ENCODE measurements around the gene PPP1R14C. TPM values are rescaled to one million over a fixed set of nuclear protein-coding genes. Genes with fewer than 3 reads are reported as not detected.
"Not testable (repeated sequence)": the region's sequence is repeated elsewhere in the genome, so short reads cannot be mapped to it uniquely, and the experiment has no call there.

The PPP1R14C gene
- total RNA-seq, 2 experiments from 2014 or later = not detected

GRCh38 chr6:150233843-150234269 is 91.0 kb downstream of the PPP1R14C start:
- POLR2A ChIA-PET = no interaction called here
- peaks cover 8% of the 10 kb centered on the region for H3K4me1 Mint-ChIP-seq
- ATAC-seq (ENCODE audit: low read depth) (no peak), DNase-seq (no peak)
- peaks cover 2% of the 10 kb centered on the region for H3K27me3 Mint-ChIP-seq
- peaks cover 5% of the 10 kb centered on the region for H3K36me3 Mint-ChIP-seq
- no peak overlapping the region for H3K4me3 Mint-ChIP-seq
- H3K9me3 Mint-ChIP-seq = peaks cover 15% of the 10 kb centered on the region
- no peak overlapping the region for H3K27ac Mint-ChIP-seq

DNA sequence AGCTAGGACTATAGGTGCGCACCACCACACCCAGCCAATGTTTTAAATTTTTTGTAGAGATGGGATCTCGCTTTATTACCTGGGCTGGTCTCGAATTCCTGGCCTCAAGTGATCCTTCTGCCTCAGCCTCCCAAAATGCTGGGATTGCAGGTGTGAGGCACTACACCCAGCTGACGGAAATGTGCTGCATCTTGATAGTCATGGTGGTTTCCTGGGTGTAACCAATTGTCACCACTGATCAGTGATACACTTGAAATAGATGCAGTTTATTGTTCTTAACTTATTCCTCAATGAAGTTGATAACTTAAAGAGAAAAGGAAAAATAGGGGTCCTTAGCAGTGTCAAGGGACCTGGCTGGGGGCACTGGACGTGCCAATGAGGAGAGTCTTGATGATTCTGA is 92.4 kb downstream of the PPP1R14C start:
- POLR2A ChIA-PET = interaction anchor here (0.7 kb wide), 1 partner anchor 832 kb away, joined by 6 read pairs; no protein-coding TSS in a partner anchor
- H3K27ac Mint-ChIP-seq = no peak overlapping the region
- no peak overlapping the region for H3K4me3 Mint-ChIP-seq
- peaks cover 5% of the 10 kb centered on the region for H3K36me3 Mint-ChIP-seq
- H3K9me3 Mint-ChIP-seq = peaks cover 17% of the 10 kb centered on the region
- ATAC-seq (ENCODE audit: low read depth) (no peak), DNase-seq (no peak)
- peaks cover 2% of the 10 kb centered on the region for H3K27me3 Mint-ChIP-seq
- H3K4me1 Mint-ChIP-seq = peaks cover 8% of the 10 kb centered on the region

DNA sequence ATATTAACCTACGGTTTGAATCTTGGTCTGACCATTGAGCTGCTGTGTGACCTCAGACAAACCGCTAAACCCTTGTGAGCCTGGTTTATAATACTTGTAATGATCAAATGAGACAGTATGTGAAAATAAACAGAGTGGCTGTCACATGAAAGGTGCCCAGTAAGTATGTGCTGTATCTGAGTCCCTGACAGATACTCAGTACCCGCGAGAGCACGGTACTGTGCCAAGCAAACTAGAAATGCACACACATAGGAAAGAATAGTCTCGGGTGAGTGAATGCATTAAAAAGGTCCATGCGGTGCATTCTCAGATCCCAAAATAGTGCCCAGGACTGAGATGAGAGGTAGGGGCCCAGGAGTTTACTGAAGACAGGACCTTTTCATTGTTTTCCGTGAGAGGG is 93.3 kb downstream of the PPP1R14C start:
- Mint-ChIP-seq H3K9me3 (peaks cover 17% of the 10 kb centered on the region), H3K27ac (no peak overlapping the region), H3K36me3 (peaks cover 5% of the 10 kb centered on the region), H3K4me1 (peaks cover 8% of the 10 kb centered on the region), H3K4me3 (no peak overlapping the region), H3K27me3 (peaks cover 2% of the 10 kb centered on the region)
- no peak for ATAC-seq (ENCODE audit: low read depth)
- no peak for DNase-seq
- POLR2A ChIA-PET = no interaction called here

DNA sequence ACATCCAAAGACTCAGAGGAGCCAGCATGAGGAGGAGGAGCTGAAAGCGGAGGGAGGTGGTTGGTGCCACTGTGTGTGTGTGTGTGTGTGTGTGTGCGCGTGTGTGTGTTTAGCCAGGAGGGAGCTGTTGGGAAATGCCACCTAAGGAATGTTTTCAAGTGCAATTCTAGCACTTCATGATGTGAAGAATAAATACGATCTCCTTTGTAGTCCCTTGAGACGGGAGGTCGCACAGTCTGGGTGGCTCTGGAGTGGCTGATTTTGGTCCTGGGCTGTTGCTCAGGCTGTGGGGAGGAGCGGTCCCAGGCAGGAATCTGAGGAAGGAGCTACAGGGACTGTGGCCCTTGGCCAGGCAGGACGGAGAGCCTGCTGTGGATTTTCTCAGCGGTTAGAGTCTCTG is 93.7 kb downstream of the PPP1R14C start:
- no peaks in the 10 kb centered on the region for H3K27me3 Mint-ChIP-seq
- H3K9me3 Mint-ChIP-seq = peaks cover 17% of the 10 kb centered on the region
- DNase-seq (no peak), ATAC-seq (ENCODE audit: low read depth) (no peak)
- peaks cover 5% of the 10 kb centered on the region for H3K36me3 Mint-ChIP-seq
- no peak overlapping the region for H3K4me3 Mint-ChIP-seq
- POLR2A ChIA-PET = no interaction called here
- H3K4me1 Mint-ChIP-seq = peaks cover 8% of the 10 kb centered on the region
- H3K27ac Mint-ChIP-seq = no peak overlapping the region

DNA sequence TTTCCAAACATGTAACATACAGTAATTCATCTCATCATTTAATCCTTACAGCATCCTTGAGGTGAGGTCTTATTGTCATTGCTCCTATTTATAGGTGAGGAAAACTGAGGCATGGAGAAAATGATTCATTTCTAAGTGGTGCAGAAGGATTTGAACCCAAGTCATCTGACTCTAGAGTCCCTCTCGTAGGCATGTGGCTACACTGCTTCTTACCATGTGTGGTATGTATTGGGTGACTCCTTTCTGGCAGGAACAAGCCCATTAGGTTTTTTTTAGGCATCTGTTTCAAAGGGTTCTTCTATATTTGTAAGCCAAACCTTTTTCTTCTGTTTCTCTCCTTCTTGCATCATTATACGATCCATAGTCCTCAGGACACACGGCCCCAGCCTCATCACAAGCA is 94.8 kb downstream of the PPP1R14C start:
- no peak overlapping the region for H3K27ac Mint-ChIP-seq
- H3K36me3 Mint-ChIP-seq = peaks cover 4% of the 10 kb centered on the region
- POLR2A ChIA-PET = no interaction called here
- ATAC-seq (ENCODE audit: low read depth) (no peak), DNase-seq (no peak)
- H3K4me3 Mint-ChIP-seq = no peak overlapping the region
- H3K4me1 Mint-ChIP-seq = peaks cover 6% of the 10 kb centered on the region
- peaks cover 13% of the 10 kb centered on the region for H3K9me3 Mint-ChIP-seq
- H3K27me3 Mint-ChIP-seq = no peaks in the 10 kb centered on the region

GRCh38 chr6:150238336-150238741 is 95.5 kb downstream of the PPP1R14C start:
- Mint-ChIP-seq H3K36me3 (no peaks in the 10 kb centered on the region), H3K27me3 (no peaks in the 10 kb centered on the region), H3K4me1 (peaks cover 5% of the 10 kb centered on the region), H3K27ac (no peak overlapping the region), H3K9me3 (peaks cover 8% of the 10 kb centered on the region), H3K4me3 (no peak overlapping the region)
- no peak for DNase-seq
- POLR2A ChIA-PET = no interaction called here
- ATAC-seq (ENCODE audit: low read depth) = no peak

GRCh38 chr6:150238846-150239407 is 96.1 kb downstream of the PPP1R14C start:
- Mint-ChIP-seq H3K9me3 (peaks cover 8% of the 10 kb centered on the region), H3K27me3 (no peaks in the 10 kb centered on the region), H3K4me1 (peaks cover 5% of the 10 kb centered on the region), H3K36me3 (no peaks in the 10 kb centered on the region), H3K27ac (no peak overlapping the region), H3K4me3 (no peak overlapping the region)
- ATAC-seq (ENCODE audit: low read depth) = no peak
- POLR2A ChIA-PET = no interaction called here
- DNase-seq = no peak

DNA sequence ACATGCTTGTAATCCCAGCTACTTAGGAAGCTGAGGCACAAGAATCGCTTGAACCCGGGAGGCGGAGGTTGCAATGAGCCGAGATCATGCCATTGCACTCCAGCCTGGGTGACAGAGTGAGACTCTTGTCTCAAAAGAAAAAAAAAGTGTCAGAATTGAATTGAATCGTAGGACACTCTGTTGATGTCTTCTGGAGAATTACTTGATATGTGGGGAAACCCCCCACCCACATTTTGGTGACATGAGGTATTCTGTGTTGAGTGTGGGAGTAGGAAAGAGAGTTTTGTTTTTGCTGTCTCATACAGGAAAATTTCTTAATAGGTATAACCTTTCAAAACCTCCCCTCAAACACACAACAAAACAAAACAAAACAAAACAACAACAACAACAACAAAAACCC is 98.9 kb downstream of the PPP1R14C start:
- H3K4me3 Mint-ChIP-seq; ATAC-seq (ENCODE audit: low read depth); H3K36me3 Mint-ChIP-seq; H3K9me3 Mint-ChIP-seq; H3K27me3 Mint-ChIP-seq; POLR2A ChIA-PET; H3K4me1 Mint-ChIP-seq; DNase-seq; H3K27ac Mint-ChIP-seq: not testable (repeated sequence)

DNA sequence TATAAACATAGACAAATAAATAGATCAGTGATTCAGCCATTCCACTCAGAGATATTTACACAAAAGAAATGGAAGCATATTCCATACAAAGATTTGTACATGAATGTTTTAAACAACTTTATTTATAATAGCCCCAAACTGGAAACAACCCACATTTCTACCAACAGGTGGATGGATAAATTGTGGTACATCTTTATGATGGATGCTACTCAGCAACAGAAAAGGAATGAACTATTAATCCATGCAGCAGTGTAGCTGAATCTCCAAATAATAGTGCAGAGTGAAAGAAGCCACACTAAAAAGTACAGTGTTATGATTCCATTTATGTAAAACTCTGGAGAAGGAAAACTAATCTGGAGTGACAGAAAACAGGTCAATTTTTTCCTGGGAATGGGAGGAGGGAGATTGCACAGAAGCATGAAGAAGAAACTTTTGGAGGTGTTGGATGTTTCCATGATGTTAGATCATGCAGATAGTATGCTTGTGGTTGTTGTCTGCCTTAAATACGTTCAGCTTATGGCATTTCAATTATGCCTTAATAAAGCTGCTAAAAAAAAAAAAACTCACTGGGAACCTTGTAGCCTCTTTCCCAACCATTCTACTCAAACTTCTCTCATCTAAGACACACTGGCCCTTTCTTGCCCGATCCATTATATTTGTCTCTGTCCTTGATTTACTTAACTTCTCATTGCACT is 100.9 kb downstream of the PPP1R14C start:
- no peaks in the 10 kb centered on the region for H3K4me1 Mint-ChIP-seq
- H3K4me3 Mint-ChIP-seq = no peak overlapping the region
- peaks cover 3% of the 10 kb centered on the region for H3K27me3 Mint-ChIP-seq
- POLR2A ChIA-PET = no interaction called here
- DNase-seq (no peak), ATAC-seq (ENCODE audit: low read depth) (no peak)
- H3K9me3 Mint-ChIP-seq = peaks cover 6% of the 10 kb centered on the region
- no peak overlapping the region for H3K27ac Mint-ChIP-seq
- H3K36me3 Mint-ChIP-seq = no peaks in the 10 kb centered on the region

DNA sequence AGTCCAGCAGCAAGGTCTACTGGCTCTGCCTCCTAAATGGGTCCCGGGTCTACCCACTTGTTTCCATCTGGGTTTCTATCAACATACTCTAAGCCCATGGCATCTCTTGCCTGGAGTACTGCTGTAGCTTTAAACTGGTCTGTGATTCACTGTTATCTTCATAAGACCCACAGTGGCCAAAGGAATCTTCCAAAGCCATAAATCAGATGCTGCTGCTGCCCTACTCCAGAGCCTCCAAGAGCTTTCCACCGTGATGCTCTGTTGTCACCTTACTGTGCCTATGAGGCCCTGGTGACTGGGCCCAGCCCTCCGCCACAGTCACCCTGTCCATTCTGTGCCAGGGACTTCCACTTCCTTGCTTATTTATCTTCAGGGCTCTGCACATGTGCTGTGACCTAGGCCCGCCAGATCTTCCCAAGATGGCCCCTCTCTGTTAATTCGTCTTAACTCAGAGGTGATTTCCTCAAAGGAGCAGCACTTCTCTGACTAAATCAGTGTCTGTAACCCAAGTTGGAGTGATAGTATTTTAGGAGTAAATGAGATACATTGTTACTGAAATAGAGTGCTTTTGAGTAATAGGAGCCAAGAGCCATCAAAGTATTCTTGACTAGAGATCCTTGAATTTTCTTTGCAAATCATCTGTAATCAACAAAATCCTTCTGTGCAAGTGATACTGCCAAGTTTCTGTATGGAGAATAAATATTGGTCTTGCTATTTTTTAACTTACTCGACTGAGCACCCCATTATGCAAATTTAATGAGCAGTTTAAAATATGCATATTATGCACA is 102.5 kb downstream of the PPP1R14C start:
- Mint-ChIP-seq H3K27ac (no peak overlapping the region), H3K4me1 (no peaks in the 10 kb centered on the region), H3K9me3 (peaks cover 6% of the 10 kb centered on the region), H3K27me3 (peaks cover 3% of the 10 kb centered on the region), H3K4me3 (no peak overlapping the region), H3K36me3 (no peaks in the 10 kb centered on the region)
- DNase-seq (no peak), ATAC-seq (ENCODE audit: low read depth) (no peak)
- POLR2A ChIA-PET = no interaction called here

- Mint-ChIP-seq H3K9me3 (peaks cover 8% of the 10 kb centered on the region), H3K27ac (no peak overlapping the region), H3K4me1 (no peaks in the 10 kb centered on the region), H3K27me3 (peaks cover 3% of the 10 kb centered on the region), H3K4me3 (no peak overlapping the region), H3K36me3 (no peaks in the 10 kb centered on the region)
- POLR2A ChIA-PET = no interaction called here
- DNase-seq (no peak), ATAC-seq (ENCODE audit: low read depth) (no peak)
These were observed 105.0 kb downstream of the PPP1R14C start for GRCh38 chr6:150247803-150248202.

GRCh38 chr6:150248300-150248699 is 105.5 kb downstream of the PPP1R14C start:
- no peak for DNase-seq
- no peak overlapping the region for H3K27ac Mint-ChIP-seq
- no peaks in the 10 kb centered on the region for H3K36me3 Mint-ChIP-seq
- no peak overlapping the region for H3K4me3 Mint-ChIP-seq
- peaks cover 3% of the 10 kb centered on the region for H3K27me3 Mint-ChIP-seq
- H3K4me1 Mint-ChIP-seq = peaks cover 4% of the 10 kb centered on the region
- H3K9me3 Mint-ChIP-seq = peaks cover 8% of the 10 kb centered on the region
- no peak for ATAC-seq (ENCODE audit: low read depth)
- POLR2A ChIA-PET = no interaction called here

DNA sequence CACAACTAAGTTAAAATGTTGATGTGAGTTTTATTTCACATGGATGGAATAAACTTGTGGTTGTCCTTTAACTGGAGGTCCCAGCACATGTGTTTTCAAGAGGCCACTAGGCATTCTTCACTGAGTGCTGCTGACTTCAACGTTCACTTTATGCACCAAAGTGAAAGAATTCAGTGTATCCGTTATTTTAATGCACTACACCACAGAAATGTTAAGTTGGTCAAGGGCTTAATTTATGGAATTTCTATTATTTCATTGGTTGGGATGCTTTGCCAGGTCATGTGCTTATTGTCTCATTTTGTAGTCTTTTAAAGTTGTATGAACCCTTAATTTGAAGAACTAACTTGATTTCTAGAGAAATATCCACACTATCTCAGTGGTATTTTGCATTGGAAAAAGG is 106.4 kb downstream of the PPP1R14C start:
- H3K27me3 Mint-ChIP-seq = peaks cover 3% of the 10 kb centered on the region
- POLR2A ChIA-PET = no interaction called here
- no peak overlapping the region for H3K27ac Mint-ChIP-seq
- no peaks in the 10 kb centered on the region for H3K36me3 Mint-ChIP-seq
- peaks cover 6% of the 10 kb centered on the region for H3K9me3 Mint-ChIP-seq
- H3K4me3 Mint-ChIP-seq = no peak overlapping the region
- ATAC-seq (ENCODE audit: low read depth) (no peak), DNase-seq (no peak)
- peaks cover 8% of the 10 kb centered on the region for H3K4me1 Mint-ChIP-seq

- peaks cover under 1% of the 10 kb centered on the region for H3K36me3 Mint-ChIP-seq
- no peak overlapping the region for H3K27ac Mint-ChIP-seq
- DNase-seq (no peak), ATAC-seq (ENCODE audit: low read depth) (no peak)
- no peak overlapping the region for H3K4me3 Mint-ChIP-seq
- peaks cover 8% of the 10 kb centered on the region for H3K4me1 Mint-ChIP-seq
- H3K9me3 Mint-ChIP-seq = peaks cover 6% of the 10 kb centered on the region
- H3K27me3 Mint-ChIP-seq = peaks cover 4% of the 10 kb centered on the region
- POLR2A ChIA-PET = no interaction called here
These were observed 108.0 kb downstream of the PPP1R14C start for GRCh38 chr6:150250826-150251225.
